ENCODE measurements around the gene CRACR2A. TPM values are rescaled to one million over a fixed set of nuclear protein-coding genes. Genes with fewer than 3 reads are reported as not detected.
A peak's percentile ranks its signal among the peaks of the same experiment; 100 is the strongest.

CRACR2A gene
- total RNA-seq, 1 experiment from 2014 or later, result not detected

DNA sequence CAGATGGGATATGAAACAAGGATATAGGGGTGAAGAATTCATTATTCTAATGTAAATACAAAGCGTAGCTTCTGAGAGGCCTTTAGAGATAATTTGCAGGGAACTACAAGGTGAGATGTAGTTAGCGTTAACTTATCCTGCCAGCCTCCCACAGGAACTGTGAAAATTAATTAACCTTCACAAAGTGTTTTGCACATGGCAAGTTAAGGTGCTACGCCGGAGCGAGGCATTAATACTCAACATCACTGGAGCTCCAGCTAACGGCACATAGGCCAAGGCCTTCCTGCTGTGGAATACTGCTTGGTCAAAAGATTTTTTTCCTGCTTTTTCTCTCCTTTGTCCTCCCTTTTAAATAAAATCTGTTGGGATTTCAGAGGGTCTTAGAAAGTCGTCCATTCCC, 86.5 kb downstream of the CRACR2A start:
- Histone ChIP-seq H3K9ac (ENCODE audit: low read length) (no peak overlapping the region), H2AFZ (ENCODE audit: low read length) (no peak overlapping the region), H4K20me1 (ENCODE audit: low read length) (no peaks in the 10 kb centered on the region), H3K4me3 (ENCODE audit: low read length) (no peak overlapping the region), H3K27ac (ENCODE audit: low read length) (no peak overlapping the region), H3K4me2 (ENCODE audit: low read length) (no peak overlapping the region), H3K79me2 (ENCODE audit: low read length) (no peaks in the 10 kb centered on the region), H3K9me3 (ENCODE audit: low read length) (no peaks in the 10 kb centered on the region), H3K4me1 (ENCODE audit: insufficient read depth, low read length) (peaks cover 14% of the 10 kb centered on the region; the same call in 1 of the 2 replicates), H3K27me3 (ENCODE audit: low read length) (0 out of 2 replicates have a peak, but pooled peaks cover 3% of the 10 kb centered on the region), H3K36me3 (ENCODE audit: low read depth, low read length) (no peaks in the 10 kb centered on the region), H3F3A (ENCODE audit: low read length, unreplicated experiment) (no peaks in the 10 kb centered on the region), H3K9me2 (replicated peaks; ENCODE audit: low read length) (no peaks in the 10 kb centered on the region)
- POLR2A ChIA-PET (ENCODE audit: unreplicated experiment), result no interaction called here
- BruUV-seq (replicated peaks), result no TSS peak
- DNase-seq (no peak), ATAC-seq (no peak)
- intact Hi-C loops (cut with micrococcal nuclease), result no loop called here
- CTCF ChIA-PET, result no interaction called here
- no peak for TF ChIP-seq EZH2phosphoT487 (IDR thresholded peaks at IDR 0.05; ENCODE audit: borderline replicate concordance, low read length)
- TF ChIP-seq, protein P1, sequence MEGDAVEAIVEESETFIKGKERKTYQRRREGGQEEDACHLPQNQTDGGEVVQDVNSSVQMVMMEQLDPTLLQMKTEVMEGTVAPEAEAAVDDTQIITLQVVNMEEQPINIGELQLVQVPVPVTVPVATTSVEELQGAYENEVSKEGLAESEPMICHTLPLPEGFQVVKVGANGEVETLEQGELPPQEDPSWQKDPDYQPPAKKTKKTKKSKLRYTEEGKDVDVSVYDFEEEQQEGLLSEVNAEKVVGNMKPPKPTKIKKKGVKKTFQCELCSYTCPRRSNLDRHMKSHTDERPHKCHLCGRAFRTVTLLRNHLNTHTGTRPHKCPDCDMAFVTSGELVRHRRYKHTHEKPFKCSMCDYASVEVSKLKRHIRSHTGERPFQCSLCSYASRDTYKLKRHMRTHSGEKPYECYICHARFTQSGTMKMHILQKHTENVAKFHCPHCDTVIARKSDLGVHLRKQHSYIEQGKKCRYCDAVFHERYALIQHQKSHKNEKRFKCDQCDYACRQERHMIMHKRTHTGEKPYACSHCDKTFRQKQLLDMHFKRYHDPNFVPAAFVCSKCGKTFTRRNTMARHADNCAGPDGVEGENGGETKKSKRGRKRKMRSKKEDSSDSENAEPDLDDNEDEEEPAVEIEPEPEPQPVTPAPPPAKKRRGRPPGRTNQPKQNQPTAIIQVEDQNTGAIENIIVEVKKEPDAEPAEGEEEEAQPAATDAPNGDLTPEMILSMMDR (conservative IDR thresholded peaks at IDR 0.05; ENCODE audit: low read depth, low read length), result no peak

DNA sequence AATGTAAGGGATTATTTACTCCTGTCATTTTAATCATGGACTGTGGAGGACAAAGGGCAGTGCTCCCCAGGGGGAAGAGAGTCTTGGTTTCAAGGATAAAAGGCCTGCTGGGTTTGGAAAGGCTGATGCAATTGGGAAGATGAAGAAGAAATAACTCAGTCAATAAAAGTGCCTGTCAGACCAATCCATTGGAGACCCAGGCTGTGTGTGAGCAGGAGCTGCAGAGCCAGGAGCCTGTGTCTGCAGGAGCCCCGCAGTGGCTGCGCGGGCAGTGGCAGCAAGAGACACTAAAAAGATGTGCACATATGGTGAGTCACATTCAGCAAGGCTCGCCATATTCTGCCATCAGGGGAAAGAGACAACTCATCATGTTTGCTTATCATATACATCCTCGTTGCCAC, 90.4 kb downstream of the CRACR2A start:
- Histone ChIP-seq H3K79me2 (ENCODE audit: low read length) (no peaks in the 10 kb centered on the region), H3K9ac (ENCODE audit: low read length) (no peak overlapping the region), H3K27ac (ENCODE audit: low read length) (no peak overlapping the region), H4K20me1 (ENCODE audit: low read length) (no peaks in the 10 kb centered on the region), H3K4me1 (ENCODE audit: insufficient read depth, low read length) (peaks cover 4% of the 10 kb centered on the region; the same call in 1 of the 2 replicates), H3F3A (ENCODE audit: low read length, unreplicated experiment) (no peaks in the 10 kb centered on the region), H3K36me3 (ENCODE audit: low read depth, low read length) (no peaks in the 10 kb centered on the region), H3K9me2 (replicated peaks; ENCODE audit: low read length) (no peaks in the 10 kb centered on the region), H2AFZ (ENCODE audit: low read length) (no peak overlapping the region), H3K27me3 (ENCODE audit: low read length) (0 out of 2 replicates have a peak, but pooled peaks cover 3% of the 10 kb centered on the region), H3K9me3 (ENCODE audit: low read length) (no peaks in the 10 kb centered on the region), H3K4me3 (ENCODE audit: low read length) (no peak overlapping the region), H3K4me2 (ENCODE audit: low read length) (no peak overlapping the region)
- TF ChIP-seq, protein P1 (conservative IDR thresholded peaks at IDR 0.05; ENCODE audit: low read depth, low read length), result no peak
- no peak for TF ChIP-seq EZH2 (IDR thresholded peaks at IDR 0.05; ENCODE audit: low read length, unreplicated experiment)
- TF ChIP-seq EZH2phosphoT487 (IDR thresholded peaks at IDR 0.05; ENCODE audit: borderline replicate concordance, low read length), result no peak
- POLR2A ChIA-PET (ENCODE audit: unreplicated experiment), result no interaction called here
- CTCF ChIA-PET, result no interaction called here
- ATAC-seq, result no peak
- no TSS peak for BruUV-seq (replicated peaks)
- intact Hi-C loops (cut with micrococcal nuclease), result no loop called here
- DNase-seq, result peak; percentile 55

GRCh38 chr12:3661028-3661427, 91.9 kb downstream of the CRACR2A start:
- intact Hi-C loops (cut with micrococcal nuclease), result no loop called here

More at GRCh38 chr12:3661028-3661427, 91.9 kb downstream of the CRACR2A start:
- Histone ChIP-seq H4K20me1 (ENCODE audit: low read length) (no peaks in the 10 kb centered on the region), H3K79me2 (ENCODE audit: low read length) (no peaks in the 10 kb centered on the region), H3K4me2 (ENCODE audit: low read length) (no peak overlapping the region), H3K9me3 (ENCODE audit: low read length) (no peaks in the 10 kb centered on the region), H3K27me3 (ENCODE audit: low read length) (0 out of 2 replicates have a peak, but pooled peaks cover 3% of the 10 kb centered on the region), H3K9me2 (replicated peaks; ENCODE audit: low read length) (no peaks in the 10 kb centered on the region), H3K4me3 (ENCODE audit: low read length) (no peak overlapping the region), H3K27ac (ENCODE audit: low read length) (no peak overlapping the region), H3K4me1 (ENCODE audit: insufficient read depth, low read length) (peaks cover 4% of the 10 kb centered on the region; the same call in 1 of the 2 replicates), H2AFZ (ENCODE audit: low read length) (no peak overlapping the region), H3K9ac (ENCODE audit: low read length) (no peak overlapping the region), H3F3A (ENCODE audit: low read length, unreplicated experiment) (no peaks in the 10 kb centered on the region), H3K36me3 (ENCODE audit: low read depth, low read length) (no peaks in the 10 kb centered on the region)
- ChIA-PET POLR2A (ENCODE audit: unreplicated experiment) (no interaction called here), CTCF (no interaction called here)
- no peak for ATAC-seq
- peak; percentile 50 for DNase-seq
- no TSS peak for BruUV-seq (replicated peaks)
- TF ChIP-seq, protein P1 (conservative IDR thresholded peaks at IDR 0.05; ENCODE audit: low read depth, low read length), result no peak
- TF ChIP-seq EZH2phosphoT487 (IDR thresholded peaks at IDR 0.05; ENCODE audit: borderline replicate concordance, low read length) (no peak), EZH2 (IDR thresholded peaks at IDR 0.05; ENCODE audit: low read length, unreplicated experiment) (no peak)
